GM21447 (cell line): ENCODE results near the gene RHOF.
"Not testable (repeated sequence)": the region's sequence is repeated elsewhere in the genome, so short reads cannot be mapped to it uniquely, and the experiment has no call there.

Source experiments
- ATAC-seq: cut with Tn5 transposase; IDR thresholded peaks from one replicate; pipeline ENCODE4 v1.9.1; 2021; ENCODE audit not compliant: unreplicated experiment

The RHOF gene

GRCh38 chr12:121793838-121794533 lies 498 bp upstream of the RHOF start:
- ATAC-seq: peak; percentile 35

DNA sequence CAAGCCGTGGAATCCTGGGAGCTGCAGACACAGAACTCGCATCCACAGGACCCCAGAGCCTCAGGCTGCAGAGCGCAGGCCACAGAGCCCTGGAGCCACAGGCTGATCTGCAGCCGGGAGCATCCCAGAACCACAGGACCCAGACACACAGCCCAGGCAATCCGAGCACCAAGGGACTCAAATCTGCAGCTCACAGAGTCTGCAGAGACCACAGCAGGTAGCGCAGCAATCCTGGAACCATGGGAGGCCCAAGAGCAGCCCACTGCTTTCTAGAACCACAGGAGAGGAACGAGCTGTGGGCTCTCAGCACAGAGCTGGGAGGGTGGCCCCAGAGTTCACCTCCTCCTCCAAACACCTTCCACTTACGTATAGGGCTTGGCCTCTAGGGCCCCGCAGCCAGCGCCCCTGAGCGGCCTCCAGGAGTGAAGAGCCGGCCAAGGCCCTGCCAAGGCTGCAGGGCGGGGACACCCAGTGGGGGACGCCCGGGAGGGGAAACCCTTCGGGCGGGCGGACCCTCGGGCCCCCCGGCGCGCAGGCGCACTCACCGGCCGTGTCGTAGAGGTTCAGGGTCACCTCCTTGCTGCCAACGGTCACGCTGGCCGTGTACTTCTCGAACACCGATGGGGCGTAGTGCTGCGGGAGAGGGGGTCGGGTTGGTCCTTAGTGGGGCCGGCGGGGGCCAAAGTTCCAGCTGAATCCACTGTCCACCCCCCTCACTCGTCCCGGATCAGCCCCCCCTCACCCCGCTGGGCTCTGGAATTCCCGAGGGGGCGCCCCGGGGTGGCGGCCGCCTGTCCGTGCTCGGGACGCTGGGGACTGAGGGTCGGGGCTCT lies 665 bp downstream of the RHOF start:
- ATAC-seq: no peak

GRCh38 chr12:121791671-121792551 lies 1.6 kb downstream of the RHOF start:
- no peak for ATAC-seq

GRCh38 chr12:121790785-121791184 lies 2.7 kb downstream of the RHOF start:
- ATAC-seq: not testable (repeated sequence)

- peak; percentile 44 for ATAC-seq
Measured at GRCh38 chr12:121789800-121790728, 3.4 kb downstream of the RHOF start.

GRCh38 chr12:121789233-121789781 lies 4.2 kb downstream of the RHOF start:
- no peak for ATAC-seq

GRCh38 chr12:121788176-121788818 lies 5.2 kb downstream of the RHOF start:
- ATAC-seq: no peak

GRCh38 chr12:121787063-121788025 lies 6.1 kb downstream of the RHOF start:
- no peak for ATAC-seq

GRCh38 chr12:121786440-121786825 lies 7.1 kb downstream of the RHOF start:
- no peak for ATAC-seq

- no peak for ATAC-seq
Measured at GRCh38 chr12:121784460-121784859, 9.0 kb downstream of the RHOF start.

DNA sequence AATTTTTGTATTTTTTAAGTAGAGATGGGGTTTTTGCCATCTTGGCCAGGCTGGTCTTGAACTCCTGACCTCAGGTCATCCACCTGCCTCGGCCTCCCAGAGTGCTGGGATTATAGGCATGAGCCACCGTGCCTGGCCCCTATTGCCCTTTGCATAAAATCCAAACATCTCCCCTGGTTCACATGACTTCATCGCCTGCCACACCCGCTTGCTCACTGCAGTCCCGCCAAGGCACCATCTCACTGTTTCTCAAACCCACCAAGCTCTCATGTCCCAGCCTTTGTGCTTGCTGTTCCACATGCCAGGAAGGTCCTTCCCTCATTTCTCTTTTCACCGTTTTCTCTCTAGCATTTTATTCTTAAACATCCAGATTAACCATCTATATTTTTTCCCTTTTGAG lies 9.7 kb downstream of the RHOF start:
- no peak for ATAC-seq

- ATAC-seq: peak; percentile 49
Measured at GRCh38 chr12:121781998-121782979, 11.2 kb downstream of the RHOF start.

GRCh38 chr12:121781484-121781997 lies 11.9 kb downstream of the RHOF start:
- peak; percentile 24 for ATAC-seq

- ATAC-seq: no peak
Measured at GRCh38 chr12:121780429-121780828, 13.1 kb downstream of the RHOF start.

- no peak for ATAC-seq
Measured at GRCh38 chr12:121779422-121779895, 14.0 kb downstream of the RHOF start.

GRCh38 chr12:121778567-121779421 lies 14.7 kb downstream of the RHOF start:
- ATAC-seq: no peak
